Hepatocyte (in vitro differentiated cells): ENCODE data around the gene GHR.

Experiments
- EZH2phosphoT487 ChIP-seq: fragments of 200-600 bp; sonication (generic); IDR thresholded peaks from one replicate; pipeline ENCODE4 v1.6.1; 2018; ENCODE audit warnings: antibody characterized with exemption, mild to moderate bottlenecking, low read depth, moderate library complexity; ENCODE audit not compliant: unreplicated experiment, severe bottlenecking
- TF ChIP-seq, protein P1 (sequence below): fragments of 200-600 bp; sonication (generic); IDR thresholded peaks from 2 replicates; pipeline ENCODE4 v1.5.1; 2016; ENCODE audit warnings: antibody characterized with exemption, mild to moderate bottlenecking; ENCODE audit not compliant: poor library complexity

DNA sequence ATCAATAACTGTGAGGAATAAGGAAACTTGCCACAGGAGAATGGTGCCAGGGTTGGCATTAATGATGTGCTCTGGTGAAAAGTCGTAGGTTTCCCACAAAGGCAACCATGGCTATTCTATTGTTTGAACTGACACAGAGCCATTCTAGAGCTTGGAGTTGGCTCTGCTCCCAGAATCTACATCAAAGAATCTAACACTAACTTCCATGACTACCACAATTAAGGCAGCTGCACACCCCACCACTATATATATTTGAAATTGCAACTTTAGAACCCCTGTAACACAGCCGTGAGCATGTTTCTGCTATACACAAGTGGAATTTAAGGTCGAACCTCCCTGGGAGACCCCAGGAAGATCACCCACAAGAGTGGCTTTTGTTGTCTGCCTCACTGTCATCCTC is 243.6 kb downstream of the GHR start:
- TF ChIP-seq, protein P1, sequence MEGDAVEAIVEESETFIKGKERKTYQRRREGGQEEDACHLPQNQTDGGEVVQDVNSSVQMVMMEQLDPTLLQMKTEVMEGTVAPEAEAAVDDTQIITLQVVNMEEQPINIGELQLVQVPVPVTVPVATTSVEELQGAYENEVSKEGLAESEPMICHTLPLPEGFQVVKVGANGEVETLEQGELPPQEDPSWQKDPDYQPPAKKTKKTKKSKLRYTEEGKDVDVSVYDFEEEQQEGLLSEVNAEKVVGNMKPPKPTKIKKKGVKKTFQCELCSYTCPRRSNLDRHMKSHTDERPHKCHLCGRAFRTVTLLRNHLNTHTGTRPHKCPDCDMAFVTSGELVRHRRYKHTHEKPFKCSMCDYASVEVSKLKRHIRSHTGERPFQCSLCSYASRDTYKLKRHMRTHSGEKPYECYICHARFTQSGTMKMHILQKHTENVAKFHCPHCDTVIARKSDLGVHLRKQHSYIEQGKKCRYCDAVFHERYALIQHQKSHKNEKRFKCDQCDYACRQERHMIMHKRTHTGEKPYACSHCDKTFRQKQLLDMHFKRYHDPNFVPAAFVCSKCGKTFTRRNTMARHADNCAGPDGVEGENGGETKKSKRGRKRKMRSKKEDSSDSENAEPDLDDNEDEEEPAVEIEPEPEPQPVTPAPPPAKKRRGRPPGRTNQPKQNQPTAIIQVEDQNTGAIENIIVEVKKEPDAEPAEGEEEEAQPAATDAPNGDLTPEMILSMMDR, result no peak
- TF ChIP-seq EZH2phosphoT487, result no peak
